IMR-90 (cell line): ENCODE measurements around the gene DACH1. TPM values are rescaled to one million over a fixed set of nuclear protein-coding genes. Genes with fewer than 3 reads are reported as not detected.
A peak's percentile ranks its signal among the peaks of the same experiment; 100 is the strongest.

Experiments
- ATAC-seq: fragments of 200-7000 bp; cut with Tn5 transposase; 2 replicates; pipeline ENCODE4 v1.9.1; 2020; ENCODE audit warnings: low read depth, mild to moderate bottlenecking, moderate library complexity
- BruUV-seq: library from RNA; stranded (reverse); fragments of 400-500 nt; replicated peaks from 2 replicates; lab custom pipeline; 2021; lab: Mats Ljungman, UMichigan
- CTCF ChIA-PET: fragments of 300-600 bp; formaldehyde crosslinking; extraction: SDS; loops from one replicate; lab custom pipeline; 2021; ENCODE audit warnings: antibody characterized with exemption; lab: Yijun Ruan, JAX
- POLR2A ChIA-PET: fragments of 300-600 bp; sonication (Branson Sonifier 250); formaldehyde crosslinking; loops from one replicate; lab custom pipeline; 2022; ENCODE audit warnings: antibody characterized with exemption; ENCODE audit not compliant: unreplicated experiment; lab: Charles Lee
- DNase-seq: peaks from one replicate; pipeline ENCODE4 v3.0.0; 2013
- H2AFZ ChIP-seq: replicated peaks from 2 replicates; pipeline ENCODE3; 2013; ENCODE audit warnings: low read length, mild to moderate bottlenecking; ENCODE audit not compliant: poor library complexity
- H2AK5ac ChIP-seq: 2 replicates; pipeline ENCODE4 v1.6.1; 2013; ENCODE audit warnings: low read depth, low read length, inconsistent platforms
- H2AK9ac ChIP-seq: replicated peaks from 2 replicates; pipeline ENCODE3; 2013; ENCODE audit warnings: mild to moderate bottlenecking, low read depth, low read length, moderate library complexity; ENCODE audit not compliant: poor library complexity
- H2BK120ac ChIP-seq: 2 replicates; pipeline ENCODE4 v1.6.1; 2013; ENCODE audit warnings: low read depth, low read length, inconsistent platforms
- H2BK15ac ChIP-seq: 3 replicates; pipeline ENCODE4 v1.6.1; 2013; ENCODE audit warnings: low read depth, low read length, inconsistent platforms
- H2BK20ac ChIP-seq: 2 replicates; pipeline ENCODE4 v1.6.1; 2013; ENCODE audit warnings: low read depth, mild to moderate bottlenecking, inconsistent platforms, low read length, moderate library complexity
- H2BK5ac ChIP-seq: 2 replicates; pipeline ENCODE4 v1.6.1; 2013; ENCODE audit warnings: mild to moderate bottlenecking, low read depth, low read length, inconsistent platforms; ENCODE audit not compliant: poor library complexity, severe bottlenecking
- H3K14ac ChIP-seq: replicated peaks from 2 replicates; pipeline ENCODE4 v1.6.1; 2013; ENCODE audit warnings: low read depth, low read length, inconsistent platforms
- H3K18ac ChIP-seq: 2 replicates; pipeline ENCODE4 v1.6.1; 2013; ENCODE audit warnings: low read depth, low read length, control low read depth
- H3K23ac ChIP-seq: 2 replicates; pipeline ENCODE4 v1.6.1; 2013; ENCODE audit warnings: low read depth, low read length, inconsistent platforms
- H3K27ac ChIP-seq: 2 replicates; pipeline ENCODE4 v1.5.1; 2013; ENCODE audit warnings: mild to moderate bottlenecking, control low read depth, low read length; ENCODE audit not compliant: insufficient read depth
- H3K27me3 ChIP-seq: 2 replicates; pipeline ENCODE4 v1.6.1; 2013; ENCODE audit warnings: low read length; ENCODE audit not compliant: control insufficient read depth, insufficient read depth
- H3K36me3 ChIP-seq: 2 replicates; pipeline ENCODE4 v1.6.1; 2013; ENCODE audit warnings: low read length, mixed read lengths; ENCODE audit not compliant: control insufficient read depth, insufficient read depth
- H3K4ac ChIP-seq: 2 replicates; pipeline ENCODE4 v1.6.1; 2013; ENCODE audit warnings: low read depth, low read length, inconsistent platforms
- H3K4me1 ChIP-seq: 2 replicates; pipeline ENCODE4 v1.6.1; 2013; ENCODE audit warnings: low read length, mixed read lengths; ENCODE audit not compliant: control insufficient read depth, insufficient read depth
- H3K4me2 ChIP-seq: 2 replicates; pipeline ENCODE4 v1.6.1; 2013; ENCODE audit warnings: low read depth, mild to moderate bottlenecking, control low read depth, low read length, moderate library complexity
- H3K4me3 ChIP-seq: 2 replicates; pipeline ENCODE4 v1.5.1; 2013; ENCODE audit warnings: low read depth, mild to moderate bottlenecking, control low read depth, low read length, moderate library complexity; ENCODE audit not compliant: insufficient read depth
- H3K56ac ChIP-seq: 2 replicates; pipeline ENCODE4 v1.6.1; 2013; ENCODE audit warnings: low read length, inconsistent platforms; ENCODE audit not compliant: insufficient read depth; ENCODE audit errors: extremely low read depth
- H3K79me1 ChIP-seq, 2 experiments: 2 replicates each; pipeline ENCODE4 v1.6.1; 2013; ENCODE audit warnings: low read length in 2 of 2, inconsistent platforms in 1 of 2, low read depth in 1 of 2
- H3K9ac ChIP-seq: 2 replicates; pipeline ENCODE4 v1.6.1; 2013; ENCODE audit warnings: low read depth, low read length, control low read depth
- H3K9me1 ChIP-seq: 2 replicates; pipeline ENCODE4 v1.6.1; 2013; ENCODE audit warnings: low read length, inconsistent platforms; ENCODE audit not compliant: insufficient read depth
- H3K9me3 ChIP-seq: 2 replicates; pipeline ENCODE4 v1.6.1; 2013; ENCODE audit warnings: low read length; ENCODE audit not compliant: control insufficient read depth, insufficient read depth
- H4K20me1 ChIP-seq: 2 replicates; pipeline ENCODE4 v1.6.1; 2013; ENCODE audit warnings: low read length, inconsistent platforms; ENCODE audit not compliant: insufficient read depth
- H4K5ac ChIP-seq: 2 replicates; pipeline ENCODE4 v1.6.1; 2013; ENCODE audit warnings: mild to moderate bottlenecking, low read depth, low read length, control low read depth
- H4K8ac ChIP-seq, 2 experiments: 2 replicates each; pipeline ENCODE4 v1.6.1; 2013; ENCODE audit warnings: low read depth in 2 of 2, low read length in 2 of 2, control low read depth in 1 of 2, inconsistent platforms in 1 of 2
- H4K91ac ChIP-seq: 2 replicates; pipeline ENCODE4 v1.6.1; 2013; ENCODE audit warnings: low read depth, low read length, inconsistent platforms; ENCODE audit not compliant: insufficient read depth
- BHLHE40 ChIP-seq: fragments of 150-350 bp; IDR thresholded peaks from 2 replicates; pipeline ENCODE4 v1.6.1; 2016; ENCODE audit warnings: mild to moderate bottlenecking, low read depth, low read length
- CTCF ChIP-seq: conservative IDR thresholded peaks from 2 replicates; pipeline ENCODE4 v1.5.1; 2012; ENCODE audit warnings: mild to moderate bottlenecking, low read depth, low read length, improper control_type of control experiment
- MAFK ChIP-seq: IDR thresholded peaks from 2 replicates; pipeline ENCODE4 v1.6.1; 2012; ENCODE audit warnings: low read depth, low read length, improper control_type of control experiment
- POLR2A ChIP-seq: IDR thresholded peaks from 2 replicates; pipeline ENCODE4 v1.6.1; 2012; ENCODE audit warnings: mild to moderate bottlenecking, low read depth, low read length
- RFX5 ChIP-seq: IDR thresholded peaks from 2 replicates; pipeline ENCODE4 v1.8.0; 2012; ENCODE audit warnings: low read depth, mild to moderate bottlenecking, low read length, moderate library complexity
- WGBS, 2 experiments: methylation state at CpG; one replicate each; pipeline versions ENCODE4 v1.1.5 to v1.1.7; 2013; ENCODE audit warnings: missing lambda C conversion rate in 2 of 2; ENCODE audit not compliant: insufficient read length in 1 of 2; ENCODE audit errors: extremely low coverage in 2 of 2; 5-methylcytosine and 5-hydroxymethylcytosine counted together
- dilution Hi-C: fragments of 300-500 bp; cut with HindIII; formaldehyde crosslinking; loops from one replicate; pipeline ENCODE4 v1.14.3; 2018; ENCODE audit warnings: low sequenced_read_pairs; ENCODE audit not compliant: unreplicated experiment
- in situ Hi-C: fragments of 300-500 bp; cut with MboI; formaldehyde crosslinking; loops from 3 replicates; pipeline ENCODE4 v1.14.3; 2019; ENCODE audit warnings: low sequenced_read_pairs, inconsistent platforms, mixed read lengths
- intact Hi-C: fragments of 100-400 bp; cut with micrococcal nuclease; formaldehyde crosslinking; loops from 2 replicates; pipeline ENCODE4 v1.10.0; 2022
- polyA plus RNA-seq, 3 experiments: library from polyadenylated mRNA; depleted of rRNA; stranded (reverse); fragments of >200 nt; gene quantifications; 2 replicates each; pipeline ENCODE4 v1.2.3, GENCODE V29; 2012; ENCODE audit warnings: low replicate concordance in 1 of 3
- total RNA-seq: library from RNA; depleted of rRNA; stranded (reverse); fragments of >200 nt; gene quantifications from 2 replicates; pipeline ENCODE4 v1.2.3, GENCODE V29; 2012

DACH1 gene
- total and polyA plus RNA-seq, 2 of the 4 experiments (the other 2 are of a cell fraction): not detected

- Histone ChIP-seq H3K56ac (no peak overlapping the region), H2BK120ac (no peak overlapping the region), H2AK5ac (no peak overlapping the region), H3K4ac (no peak overlapping the region), H4K8ac (no peak overlapping the region), H4K91ac (no peak overlapping the region), H3K9me1 (no peaks in the 10 kb centered on the region), H2BK5ac (no peak overlapping the region), H3K9me3 (no peaks in the 10 kb centered on the region), H3K27ac (no peak overlapping the region), H3K36me3 (no peaks in the 10 kb centered on the region), H2BK15ac (no peak overlapping the region), H3K4me1 (no peaks in the 10 kb centered on the region), H2AK9ac (no peak overlapping the region), H3K18ac (no peak overlapping the region), H3K9ac (no peak overlapping the region), H3K23ac (no peak overlapping the region), H3K79me1 (no peaks in the 10 kb centered on the region), H3K14ac (no peak overlapping the region), H3K27me3 (no peaks in the 10 kb centered on the region), H3K4me3 (no peak overlapping the region), H4K5ac (no peak overlapping the region), H4K20me1 (no peaks in the 10 kb centered on the region), H3K4me2 (no peak overlapping the region), H2AFZ (no peak overlapping the region), H2BK20ac (no peak overlapping the region)
- dilution Hi-C loops: no loop called here
- no TSS peak for BruUV-seq
- TF ChIP-seq MAFK: no peak
- TF ChIP-seq BHLHE40: no peak
- TF ChIP-seq CTCF: 0 out of 2 replicates have a peak, but pooled peaks have one; percentile 4
- no peak for TF ChIP-seq POLR2A
- TF ChIP-seq RFX5: no peak
- in situ Hi-C loops: no loop called here
- ChIA-PET CTCF (no interaction called here), POLR2A (no interaction called here)
- WGBS, 2 experiments: no CpG with 5 or more reads among the region's 6 CpGs
- ATAC-seq (no peak), DNase-seq (no peak)
- intact Hi-C loops: loop anchor here (10.0 kb wide), 1 partner anchor 387 kb away; the partner anchor contains the start of gene DACH1
Observed at GRCh38 chr13:71477735-71478134, 389.3 kb downstream of the DACH1 start.
